ENCODE measurements around the gene ARHGEF28.

DNA sequence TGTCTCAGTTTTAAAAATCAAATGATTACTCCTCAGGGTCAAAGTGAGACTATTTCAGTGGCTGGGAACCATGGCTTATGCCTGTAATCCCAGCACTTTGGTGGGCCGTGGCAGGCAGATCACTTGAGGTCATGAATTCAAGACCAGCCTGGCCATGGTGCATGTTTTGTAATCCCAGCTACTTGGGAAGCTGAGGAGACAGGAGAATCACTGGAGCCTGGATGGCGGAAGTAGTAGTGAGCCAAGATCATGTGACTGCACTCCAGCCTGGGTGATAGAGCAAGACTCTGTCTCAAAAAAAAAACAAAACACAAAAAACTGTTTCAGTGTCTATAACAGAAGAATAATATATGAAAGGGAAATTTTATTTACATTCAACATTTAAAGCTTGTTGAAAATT is 182.9 kb downstream of the ARHGEF28 start:
- TF ChIP-seq, protein P1, sequence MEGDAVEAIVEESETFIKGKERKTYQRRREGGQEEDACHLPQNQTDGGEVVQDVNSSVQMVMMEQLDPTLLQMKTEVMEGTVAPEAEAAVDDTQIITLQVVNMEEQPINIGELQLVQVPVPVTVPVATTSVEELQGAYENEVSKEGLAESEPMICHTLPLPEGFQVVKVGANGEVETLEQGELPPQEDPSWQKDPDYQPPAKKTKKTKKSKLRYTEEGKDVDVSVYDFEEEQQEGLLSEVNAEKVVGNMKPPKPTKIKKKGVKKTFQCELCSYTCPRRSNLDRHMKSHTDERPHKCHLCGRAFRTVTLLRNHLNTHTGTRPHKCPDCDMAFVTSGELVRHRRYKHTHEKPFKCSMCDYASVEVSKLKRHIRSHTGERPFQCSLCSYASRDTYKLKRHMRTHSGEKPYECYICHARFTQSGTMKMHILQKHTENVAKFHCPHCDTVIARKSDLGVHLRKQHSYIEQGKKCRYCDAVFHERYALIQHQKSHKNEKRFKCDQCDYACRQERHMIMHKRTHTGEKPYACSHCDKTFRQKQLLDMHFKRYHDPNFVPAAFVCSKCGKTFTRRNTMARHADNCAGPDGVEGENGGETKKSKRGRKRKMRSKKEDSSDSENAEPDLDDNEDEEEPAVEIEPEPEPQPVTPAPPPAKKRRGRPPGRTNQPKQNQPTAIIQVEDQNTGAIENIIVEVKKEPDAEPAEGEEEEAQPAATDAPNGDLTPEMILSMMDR (IDR thresholded peaks at IDR 0.05), result no peak
- TF ChIP-seq EP300 (IDR thresholded peaks at IDR 0.05; ENCODE audit: low read depth) (no peak), POLR2AphosphoS5 (IDR thresholded peaks at IDR 0.05) (no peak)
